Neural cell (in vitro differentiated cells): ENCODE results near the gene HLTF.

ENCODE experiments used
- EZH2 ChIP-seq: fragments of 200-600, 300-800 bp; shearing (Covaris generic), sonication (generic); IDR thresholded peaks from 2 replicates; pipeline ENCODE4 v1.6.1; 2014; ENCODE audit warnings: antibody characterized with exemption, low read length, borderline replicate concordance, mild to moderate bottlenecking; ENCODE audit not compliant: insufficient read depth, poor library complexity, severe bottlenecking
- RAD21 ChIP-seq: fragments of 450-650 bp; conservative IDR thresholded peaks from 2 replicates; pipeline ENCODE4 v1.6.1; 2014; ENCODE audit warnings: antibody characterized with exemption, mild to moderate bottlenecking, moderate library complexity
- TF ChIP-seq, protein P1 (sequence below): fragments of 450-650 bp; IDR thresholded peaks from 2 replicates; pipeline ENCODE4 v1.5.1; 2014; ENCODE audit warnings: antibody characterized with exemption, mild to moderate bottlenecking, moderate library complexity; ENCODE audit not compliant: poor library complexity, severe bottlenecking

DNA sequence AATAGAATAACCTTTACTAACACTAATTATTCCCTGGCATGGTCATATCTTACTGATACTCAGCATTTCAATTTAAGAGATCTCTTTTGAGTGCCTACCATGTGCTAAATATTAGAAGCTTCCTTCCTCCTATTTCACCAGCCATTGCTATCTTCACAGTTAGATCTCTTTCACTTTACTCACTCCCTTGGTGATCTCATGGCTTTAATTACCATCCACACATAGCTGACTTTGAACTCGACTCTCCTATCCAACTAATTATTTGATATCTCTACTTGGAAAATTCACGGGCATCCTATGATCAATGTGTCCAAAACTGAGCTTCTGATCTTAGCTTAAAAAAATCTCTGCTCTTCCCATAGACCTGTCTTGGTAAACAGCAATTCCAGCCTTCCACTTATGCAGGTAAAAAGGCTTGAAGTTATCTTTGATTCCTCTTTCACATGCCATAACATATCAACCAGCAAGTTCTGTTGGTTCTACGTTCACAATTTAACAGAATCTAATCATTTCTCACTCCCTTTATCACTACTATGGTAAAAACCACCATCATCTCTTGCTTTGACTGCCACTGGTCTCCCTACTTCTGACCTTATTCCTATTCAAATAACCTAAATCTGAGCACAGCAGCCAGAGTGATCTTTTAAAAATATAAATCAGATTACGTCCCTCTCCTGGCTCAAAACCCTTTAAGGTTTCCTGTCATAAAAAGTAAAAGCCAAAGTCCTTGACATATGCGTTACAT is 41.8 kb downstream of the HLTF start:
- TF ChIP-seq, protein P1, sequence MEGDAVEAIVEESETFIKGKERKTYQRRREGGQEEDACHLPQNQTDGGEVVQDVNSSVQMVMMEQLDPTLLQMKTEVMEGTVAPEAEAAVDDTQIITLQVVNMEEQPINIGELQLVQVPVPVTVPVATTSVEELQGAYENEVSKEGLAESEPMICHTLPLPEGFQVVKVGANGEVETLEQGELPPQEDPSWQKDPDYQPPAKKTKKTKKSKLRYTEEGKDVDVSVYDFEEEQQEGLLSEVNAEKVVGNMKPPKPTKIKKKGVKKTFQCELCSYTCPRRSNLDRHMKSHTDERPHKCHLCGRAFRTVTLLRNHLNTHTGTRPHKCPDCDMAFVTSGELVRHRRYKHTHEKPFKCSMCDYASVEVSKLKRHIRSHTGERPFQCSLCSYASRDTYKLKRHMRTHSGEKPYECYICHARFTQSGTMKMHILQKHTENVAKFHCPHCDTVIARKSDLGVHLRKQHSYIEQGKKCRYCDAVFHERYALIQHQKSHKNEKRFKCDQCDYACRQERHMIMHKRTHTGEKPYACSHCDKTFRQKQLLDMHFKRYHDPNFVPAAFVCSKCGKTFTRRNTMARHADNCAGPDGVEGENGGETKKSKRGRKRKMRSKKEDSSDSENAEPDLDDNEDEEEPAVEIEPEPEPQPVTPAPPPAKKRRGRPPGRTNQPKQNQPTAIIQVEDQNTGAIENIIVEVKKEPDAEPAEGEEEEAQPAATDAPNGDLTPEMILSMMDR = no peak
- TF ChIP-seq EZH2 (no peak), RAD21 (no peak)
